Glomerular endothelial cell (primary cell): ENCODE data around the gene GIT2. TPM values are rescaled to one million over a fixed set of nuclear protein-coding genes. Genes with fewer than 3 reads are reported as not detected.
"Not testable (repeated sequence)": the region's sequence is repeated elsewhere in the genome, so short reads cannot be mapped to it uniquely, and the experiment has no call there.

Experiments
- DNase-seq: peaks from one replicate; pipeline ENCODE4 v3.0.0-alpha.2; 2011; ENCODE audit warnings: low read depth, low spot score; ENCODE audit errors: extremely low read depth
- total RNA-seq: library from RNA; depleted of rRNA; stranded (reverse); fragments of >200 nt; gene quantifications from 2 replicates; pipeline ENCODE4 v1.2.3, GENCODE V29; 2015

GIT2 gene, protein sequence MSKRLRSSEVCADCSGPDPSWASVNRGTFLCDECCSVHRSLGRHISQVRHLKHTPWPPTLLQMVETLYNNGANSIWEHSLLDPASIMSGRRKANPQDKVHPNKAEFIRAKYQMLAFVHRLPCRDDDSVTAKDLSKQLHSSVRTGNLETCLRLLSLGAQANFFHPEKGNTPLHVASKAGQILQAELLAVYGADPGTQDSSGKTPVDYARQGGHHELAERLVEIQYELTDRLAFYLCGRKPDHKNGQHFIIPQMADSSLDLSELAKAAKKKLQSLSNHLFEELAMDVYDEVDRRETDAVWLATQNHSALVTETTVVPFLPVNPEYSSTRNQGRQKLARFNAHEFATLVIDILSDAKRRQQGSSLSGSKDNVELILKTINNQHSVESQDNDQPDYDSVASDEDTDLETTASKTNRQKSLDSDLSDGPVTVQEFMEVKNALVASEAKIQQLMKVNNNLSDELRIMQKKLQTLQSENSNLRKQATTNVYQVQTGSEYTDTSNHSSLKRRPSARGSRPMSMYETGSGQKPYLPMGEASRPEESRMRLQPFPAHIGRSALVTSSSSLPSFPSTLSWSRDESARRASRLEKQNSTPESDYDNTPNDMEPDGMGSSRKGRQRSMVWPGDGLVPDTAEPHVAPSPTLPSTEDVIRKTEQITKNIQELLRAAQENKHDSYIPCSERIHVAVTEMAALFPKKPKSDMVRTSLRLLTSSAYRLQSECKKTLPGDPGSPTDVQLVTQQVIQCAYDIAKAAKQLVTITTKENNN
- 58.3 and 65.6 TPM in 2 replicates for total RNA-seq

DNA sequence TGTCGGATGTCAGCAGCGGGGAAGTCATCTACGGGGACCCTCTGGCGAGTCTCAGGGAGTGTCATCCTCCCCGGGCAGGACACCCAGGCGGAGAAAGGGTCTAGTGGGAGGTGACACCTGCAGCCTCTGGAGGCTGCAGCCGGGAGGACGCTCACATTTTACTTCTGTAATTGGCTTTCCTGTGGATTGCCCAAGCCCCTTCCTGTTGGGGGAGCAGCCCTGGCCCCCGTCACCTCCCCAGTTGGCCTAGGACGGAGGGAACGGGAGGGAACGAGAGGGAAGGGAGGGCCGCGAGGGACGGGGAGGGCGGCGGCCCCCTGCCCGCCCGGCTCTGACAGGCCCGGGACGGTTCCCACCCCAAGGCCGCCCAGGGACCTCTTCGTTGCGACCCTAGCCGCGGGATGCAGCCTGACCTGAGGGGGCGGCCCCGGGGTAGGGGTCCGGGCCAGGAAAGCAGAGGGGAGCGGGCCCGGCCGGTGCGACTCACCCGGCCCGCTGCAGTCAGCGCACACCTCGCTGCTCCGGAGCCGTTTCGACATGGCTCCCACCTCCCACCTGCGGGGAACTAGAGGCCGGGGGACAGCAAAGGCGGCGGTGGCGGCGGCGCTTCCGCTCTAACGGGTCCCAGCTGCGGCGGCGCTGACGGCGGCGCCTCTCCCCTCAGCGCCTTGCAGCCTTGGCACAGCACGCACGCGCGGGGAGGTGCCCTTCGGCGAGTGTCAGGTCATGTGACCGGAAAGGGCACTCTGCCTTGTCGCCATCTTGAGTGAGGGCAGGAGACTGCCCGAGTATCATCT is at the start of gene GIT2:
TSS of gene GIT2 (minus strand) at position 683 of the 797 bp plus-strand sequence. CDS start at position 539, 144 bp downstream.
- no peak for DNase-seq

- DNase-seq, result no peak
Observed at GRCh38 chr12:110042264-110042663, 46.1 kb upstream of the GIT2 start.

DNA sequence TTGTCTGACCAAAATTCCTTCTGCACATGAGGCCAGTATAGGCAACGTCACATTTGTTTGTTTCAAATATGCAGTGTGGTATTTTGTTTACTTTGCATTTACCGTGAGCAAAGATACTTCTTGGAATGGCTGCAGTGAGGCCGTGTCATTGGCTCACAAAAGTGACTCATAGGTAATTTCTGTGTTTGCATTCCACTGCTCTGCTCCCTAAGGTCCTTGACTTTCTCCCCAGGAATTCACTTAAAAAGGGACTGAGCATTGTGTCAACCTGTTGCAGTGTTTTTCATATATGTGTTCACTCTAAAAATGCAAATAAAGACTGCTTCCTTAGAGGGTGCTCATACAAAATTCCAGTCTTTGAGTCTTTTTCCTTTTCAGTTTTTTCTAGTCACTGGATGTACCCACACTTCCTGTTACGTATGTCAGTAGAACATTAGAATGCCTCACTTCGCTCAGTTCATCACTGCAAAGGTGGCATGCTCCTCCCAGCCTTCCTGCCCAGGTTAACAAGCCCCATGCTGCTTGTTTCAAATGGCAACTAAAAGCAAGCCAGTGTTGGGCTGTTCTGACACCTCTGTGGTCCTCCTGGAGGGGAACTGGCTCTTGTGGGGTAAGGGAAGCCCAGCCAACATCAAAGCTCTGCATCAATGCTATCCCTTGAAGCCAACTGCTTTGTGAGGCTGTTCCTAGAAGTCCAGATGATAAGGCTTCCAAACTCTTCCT is 43.1 kb upstream of the GIT2 start:
- no peak for DNase-seq

DNA sequence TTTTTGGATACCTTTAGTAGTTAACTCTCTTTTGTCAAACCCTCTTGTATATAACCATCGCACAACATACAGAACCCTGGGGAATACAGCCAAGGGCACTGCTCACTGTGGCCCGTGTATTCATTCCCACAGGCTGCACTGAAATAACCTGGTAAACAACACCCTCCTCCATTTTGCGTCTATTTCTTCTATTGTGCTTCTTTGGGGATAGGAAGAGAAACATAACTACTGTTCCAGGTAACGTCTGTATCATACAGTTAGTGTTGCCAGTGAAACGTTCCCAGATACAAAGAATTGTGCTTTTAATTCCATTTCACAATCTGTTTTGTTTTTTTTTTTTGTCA is 42.5 kb upstream of the GIT2 start:
- no peak for DNase-seq

DNA sequence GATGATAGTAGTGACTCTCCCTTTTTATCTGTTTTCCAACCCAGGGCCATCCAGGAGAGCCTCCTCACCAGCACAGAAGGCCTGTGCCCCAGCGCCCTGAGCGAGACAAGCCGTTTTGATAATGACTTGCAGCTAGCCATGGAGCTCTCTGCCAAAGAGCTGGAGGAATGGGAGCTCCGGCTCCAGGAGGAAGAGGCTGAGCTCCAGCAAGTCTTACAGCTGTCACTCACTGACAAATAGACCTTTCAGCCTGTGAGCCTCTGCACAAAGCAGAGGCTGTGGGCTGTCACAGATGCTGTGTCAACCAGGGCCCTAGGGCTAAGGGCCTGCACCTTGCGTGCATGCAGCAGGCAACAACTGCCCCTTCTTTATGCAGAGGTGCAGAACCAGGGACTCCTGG is 41.1 kb upstream of the GIT2 start:
- DNase-seq, result no peak

- no peak for DNase-seq
Observed at GRCh38 chr12:110035534-110036104, 39.5 kb upstream of the GIT2 start.

GRCh38 chr12:110033888-110034287 is 37.7 kb upstream of the GIT2 start:
- DNase-seq, result no peak

- no peak for DNase-seq
Observed at GRCh38 chr12:110029290-110029815, 33.2 kb upstream of the GIT2 start.

DNA sequence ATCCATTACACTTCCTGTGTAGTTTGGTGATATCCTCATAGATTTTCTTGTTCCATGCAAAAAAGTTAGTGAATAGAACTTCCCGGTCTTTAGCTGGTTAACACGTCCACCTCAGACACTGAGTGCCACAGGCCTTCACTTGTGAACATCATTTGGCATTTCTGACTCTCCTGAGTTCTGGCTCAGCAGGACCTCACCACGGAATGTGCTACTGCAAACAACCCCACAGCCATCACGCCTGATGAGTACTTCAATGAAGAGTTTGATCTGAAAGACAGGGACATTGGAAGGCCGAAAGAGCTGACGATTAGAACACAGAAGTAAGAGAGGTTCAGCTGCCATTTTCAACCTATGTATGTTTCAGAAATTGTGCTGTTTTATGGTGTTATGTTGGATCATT is 32.2 kb upstream of the GIT2 start:
- no peak for DNase-seq

DNA sequence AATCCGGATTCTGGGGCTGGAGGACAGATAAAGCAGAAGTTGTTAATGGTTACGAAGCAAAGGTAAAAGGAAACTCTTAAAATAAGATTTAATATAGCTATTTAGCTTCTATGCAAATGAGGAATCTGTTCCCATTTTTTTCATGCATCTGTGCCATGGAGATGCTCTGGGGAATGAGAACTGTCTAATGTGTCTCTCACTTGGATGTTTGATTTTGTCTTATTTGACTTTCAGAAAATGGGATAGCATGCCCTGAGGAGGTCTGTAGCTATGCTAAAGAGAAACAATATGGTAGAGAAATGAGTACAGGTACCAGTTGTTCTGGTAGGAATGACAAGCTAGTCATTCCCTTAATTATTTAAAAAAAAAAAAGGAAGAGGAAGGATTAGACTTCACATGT is 27.9 kb upstream of the GIT2 start:
- no peak for DNase-seq

DNA sequence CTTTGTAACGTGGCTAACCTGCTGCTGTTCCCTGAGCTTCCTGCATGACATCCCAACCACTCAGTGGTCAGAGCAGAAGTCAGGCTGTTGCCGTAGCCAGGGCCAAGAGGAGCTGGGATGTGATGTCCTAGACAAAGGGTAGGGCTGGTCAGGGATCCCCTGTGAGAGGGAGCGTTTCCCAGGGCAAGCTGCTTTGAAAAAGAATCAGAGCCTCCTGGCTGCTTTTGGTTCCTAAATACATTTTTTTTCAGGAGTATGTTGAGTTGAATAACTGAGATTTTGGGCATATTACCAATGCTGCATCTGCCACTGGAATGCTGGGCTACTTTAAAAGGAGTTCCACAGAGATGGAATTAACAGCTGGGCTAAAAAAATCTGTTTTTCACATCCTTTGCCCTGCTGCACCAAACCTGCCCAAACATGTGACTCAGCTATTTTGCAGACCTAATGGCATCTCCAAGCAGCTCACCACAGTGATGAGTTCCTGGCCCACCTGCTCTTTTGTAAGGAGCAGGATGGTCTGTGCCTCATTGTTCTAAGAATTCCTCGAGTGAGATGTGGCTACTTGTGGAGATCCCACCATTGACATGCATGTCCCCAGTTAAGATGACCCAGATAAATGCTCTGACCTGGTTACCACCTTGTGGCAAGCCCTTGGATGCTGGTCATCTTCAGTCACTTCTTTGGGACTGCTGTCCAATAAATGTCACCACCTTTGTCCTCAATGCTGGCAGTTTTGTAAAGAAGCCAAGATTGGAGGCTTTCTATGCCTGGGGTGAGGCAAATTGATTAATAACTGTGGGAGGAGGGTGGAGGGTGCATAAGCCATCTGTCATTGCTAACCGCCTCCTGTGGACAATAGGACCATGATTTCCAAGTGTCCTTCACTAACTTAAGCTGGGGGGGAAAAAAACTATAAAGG is 27.2 kb upstream of the GIT2 start:
- DNase-seq, result no peak

- DNase-seq, result no peak
Observed at GRCh38 chr12:110020956-110021355, 24.8 kb upstream of the GIT2 start.

DNA sequence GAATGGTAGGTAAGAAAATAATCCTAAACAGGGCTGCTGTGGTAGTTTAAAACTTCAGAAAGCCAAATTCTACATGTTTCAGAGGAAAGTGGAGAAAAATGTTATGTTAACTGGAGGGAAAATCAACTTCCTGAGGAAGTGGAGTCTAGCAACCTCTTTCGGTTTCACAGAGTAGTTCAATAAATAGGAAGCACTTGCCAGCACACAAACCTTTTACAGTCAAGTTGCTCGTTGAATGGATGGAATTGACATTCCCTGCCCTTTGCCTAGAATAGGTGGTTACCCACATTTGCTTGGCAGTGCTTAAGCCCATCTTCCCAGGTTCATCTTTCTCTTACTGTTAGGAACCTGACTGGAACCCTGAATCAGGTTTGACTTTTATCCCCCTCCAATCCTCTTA is 19.0 kb upstream of the GIT2 start:
- no peak for DNase-seq

GRCh38 chr12:110012659-110013058 is 16.5 kb upstream of the GIT2 start:
- no peak for DNase-seq

- DNase-seq, result no peak
Observed at GRCh38 chr12:110012137-110012536, 16.0 kb upstream of the GIT2 start.

GRCh38 chr12:110010853-110011723 is 14.9 kb upstream of the GIT2 start:
- DNase-seq, result no peak

GRCh38 chr12:110008681-110009398 is 12.7 kb upstream of the GIT2 start:
- DNase-seq, result not testable (repeated sequence)
